Measurements from ENCODE around the gene PDCD4. TPM values are rescaled to one million over a fixed set of nuclear protein-coding genes. Genes with fewer than 3 reads are reported as not detected.

PDCD4 gene
- total and polyA plus RNA-seq, 2 of the 13 experiments (the other 11 are each of a cell fraction or from before 2014, with no cell fraction given) = 22.8 to 56.2 TPM

- TF ChIP-seq, protein P1, sequence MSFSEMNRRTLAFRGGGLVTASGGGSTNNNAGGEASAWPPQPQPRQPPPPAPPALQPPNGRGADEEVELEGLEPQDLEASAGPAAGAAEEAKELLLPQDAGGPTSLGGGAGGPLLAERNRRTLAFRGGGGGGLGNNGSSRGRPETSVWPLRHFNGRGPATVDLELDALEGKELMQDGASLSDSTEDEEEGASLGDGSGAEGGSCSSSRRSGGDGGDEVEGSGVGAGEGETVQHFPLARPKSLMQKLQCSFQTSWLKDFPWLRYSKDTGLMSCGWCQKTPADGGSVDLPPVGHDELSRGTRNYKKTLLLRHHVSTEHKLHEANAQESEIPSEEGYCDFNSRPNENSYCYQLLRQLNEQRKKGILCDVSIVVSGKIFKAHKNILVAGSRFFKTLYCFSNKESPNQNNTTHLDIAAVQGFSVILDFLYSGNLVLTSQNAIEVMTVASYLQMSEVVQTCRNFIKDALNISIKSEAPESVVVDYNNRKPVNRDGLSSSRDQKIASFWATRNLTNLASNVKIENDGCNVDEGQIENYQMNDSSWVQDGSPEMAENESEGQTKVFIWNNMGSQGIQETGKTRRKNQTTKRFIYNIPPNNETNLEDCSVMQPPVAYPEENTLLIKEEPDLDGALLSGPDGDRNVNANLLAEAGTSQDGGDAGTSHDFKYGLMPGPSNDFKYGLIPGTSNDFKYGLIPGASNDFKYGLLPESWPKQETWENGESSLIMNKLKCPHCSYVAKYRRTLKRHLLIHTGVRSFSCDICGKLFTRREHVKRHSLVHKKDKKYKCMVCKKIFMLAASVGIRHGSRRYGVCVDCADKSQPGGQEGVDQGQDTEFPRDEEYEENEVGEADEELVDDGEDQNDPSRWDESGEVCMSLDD (CRISPR knock-in tag; IDR thresholded peaks at IDR 0.05; ENCODE audit: borderline replicate concordance) = no peak
- no peak for TF ChIP-seq ZNF646 (CRISPR knock-in tag; IDR thresholded peaks at IDR 0.05)
- TF ChIP-seq, protein P2, sequence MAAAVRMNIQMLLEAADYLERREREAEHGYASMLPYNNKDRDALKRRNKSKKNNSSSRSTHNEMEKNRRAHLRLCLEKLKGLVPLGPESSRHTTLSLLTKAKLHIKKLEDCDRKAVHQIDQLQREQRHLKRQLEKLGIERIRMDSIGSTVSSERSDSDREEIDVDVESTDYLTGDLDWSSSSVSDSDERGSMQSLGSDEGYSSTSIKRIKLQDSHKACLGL (CRISPR knock-in tag; IDR thresholded peaks at IDR 0.05) = no peak
- TF ChIP-seq JUND (CRISPR knock-in tag; IDR thresholded peaks at IDR 0.05) = peak; percentile 24; the same call in 1 of the 2 replicates
- TF ChIP-seq KLF15 (CRISPR knock-in tag; IDR thresholded peaks at IDR 0.05; ENCODE audit: borderline replicate concordance) = no peak
- no peak for TF ChIP-seq ZNF207 (IDR thresholded peaks at IDR 0.05; ENCODE audit: borderline replicate concordance)
- TF ChIP-seq ZNF383 (CRISPR knock-in tag; IDR thresholded peaks at IDR 0.05; ENCODE audit: borderline replicate concordance) = no peak
- TF ChIP-seq RERE (CRISPR knock-in tag; IDR thresholded peaks at IDR 0.05; ENCODE audit: low read depth) = 0 out of 2 replicates have a peak, but pooled peaks have one; percentile 47
- TF ChIP-seq SP140L (CRISPR knock-in tag; IDR thresholded peaks at IDR 0.05; ENCODE audit: borderline replicate concordance) = no peak
These were observed 14.2 kb upstream of the PDCD4 start (continued) for GRCh38 chr10:110857265-110858171.
